Mesenchymal stem cell (in vitro differentiated cells and primary cell): ENCODE results near the gene BLTP1.

Experiments used
- DNase-seq: peaks from one replicate; pipeline ENCODE4 v3.0.0-alpha.2; 2013
- H2AFZ ChIP-seq: one replicate; pipeline ENCODE4 v1.6.1; 2013; ENCODE audit warnings: low read depth, mild to moderate bottlenecking, control low read depth, inconsistent platforms, low read length, moderate library complexity
- H2AK5ac ChIP-seq: 2 replicates; pipeline ENCODE4 v1.6.1; 2013; ENCODE audit warnings: low read length, moderate library complexity, mild to moderate bottlenecking, inconsistent platforms; ENCODE audit not compliant: severe bottlenecking
- H2BK120ac ChIP-seq: one replicate; pipeline ENCODE4 v1.6.1; 2013; ENCODE audit warnings: low read depth, mild to moderate bottlenecking, inconsistent platforms, low read length, moderate library complexity
- H2BK12ac ChIP-seq, 2 experiments: one replicate each; pipeline ENCODE4 v1.6.1; 2013; ENCODE audit warnings: inconsistent platforms in 2 of 2, low read length in 2 of 2, mild to moderate bottlenecking in 2 of 2, moderate library complexity in 2 of 2, control low read depth in 1 of 2
- H2BK15ac ChIP-seq: one replicate; pipeline ENCODE4 v1.6.1; 2013; ENCODE audit warnings: mild to moderate bottlenecking, low read depth, inconsistent platforms; ENCODE audit not compliant: poor library complexity, severe bottlenecking
- H2BK5ac ChIP-seq: 2 replicates; pipeline ENCODE4 v1.6.1; 2013; ENCODE audit warnings: low read depth, mild to moderate bottlenecking, low read length, control low read depth, inconsistent platforms; ENCODE audit not compliant: poor library complexity, severe bottlenecking
- H3K14ac ChIP-seq, 2 experiments: one replicate each; pipeline ENCODE4 v1.6.1; 2013; ENCODE audit warnings: inconsistent platforms in 2 of 2, low read length in 2 of 2, control low read depth in 1 of 2, mild to moderate bottlenecking in 1 of 2, moderate library complexity in 1 of 2
- H3K18ac ChIP-seq, 2 experiments: one replicate each; pipeline ENCODE4 v1.6.1; 2013; ENCODE audit warnings: inconsistent platforms in 2 of 2, low read length in 2 of 2, control low read depth in 1 of 2, low read depth in 1 of 2, mild to moderate bottlenecking in 1 of 2
- H3K23ac ChIP-seq, 2 experiments: one replicate each; pipeline ENCODE4 v1.6.1; 2013; ENCODE audit warnings: inconsistent platforms in 2 of 2, low read length in 2 of 2, mild to moderate bottlenecking in 2 of 2, moderate library complexity in 2 of 2, control low read depth in 1 of 2
- H3K27ac ChIP-seq: 2 replicates; pipeline ENCODE4 v1.5.1; 2013; ENCODE audit warnings: mild to moderate bottlenecking, moderate library complexity, low read length, control low read depth, inconsistent platforms; ENCODE audit not compliant: poor library complexity, severe bottlenecking
- H3K27me3 ChIP-seq, 2 experiments: 2 replicates each; pipeline versions ENCODE4 v1.6.1 to v1.7.0; 2013; ENCODE audit warnings: low read length in 2 of 2, mild to moderate bottlenecking in 2 of 2, moderate library complexity in 2 of 2, control low read depth in 1 of 2, inconsistent platforms in 1 of 2; ENCODE audit not compliant: control insufficient read depth in 1 of 2, insufficient read depth in 1 of 2
- H3K36me3 ChIP-seq, 2 experiments: 2 replicates each; pipeline versions ENCODE4 v1.6.1 to v1.7.0; 2013; ENCODE audit warnings: low read length in 2 of 2, control low read depth in 1 of 2, inconsistent platforms in 1 of 2, low read depth in 1 of 2, mild to moderate bottlenecking in 1 of 2; ENCODE audit not compliant: insufficient read depth in 2 of 2, control insufficient read depth in 1 of 2
- H3K4ac ChIP-seq, 2 experiments: one replicate each; pipeline ENCODE4 v1.6.1; 2013; ENCODE audit warnings: inconsistent platforms in 2 of 2, low read length in 2 of 2, mild to moderate bottlenecking in 2 of 2, moderate library complexity in 2 of 2, control low read depth in 1 of 2, low read depth in 1 of 2
- H3K4me1 ChIP-seq: 2 replicates; pipeline ENCODE4 v1.6.1; 2013; ENCODE audit warnings: low read depth, low read length, control low read depth; ENCODE audit not compliant: control insufficient read depth, insufficient read depth
- H3K4me2 ChIP-seq: 2 replicates; pipeline ENCODE4 v1.6.1; 2013; ENCODE audit warnings: low read length, mild to moderate bottlenecking, inconsistent platforms; ENCODE audit not compliant: poor library complexity, severe bottlenecking
- H3K4me3 ChIP-seq, 2 experiments: 2 replicates each; pipeline versions ENCODE4 v1.5.1 to v1.7.0; 2013; ENCODE audit warnings: low read length in 2 of 2, mild to moderate bottlenecking in 2 of 2, control low read depth in 1 of 2, low read depth in 1 of 2; ENCODE audit not compliant: insufficient read depth in 1 of 2
- H3K79me1 ChIP-seq: replicated peaks from 2 replicates; pipeline ENCODE4 v1.6.1; 2013; ENCODE audit warnings: mild to moderate bottlenecking, control low read depth, low read length, inconsistent platforms; ENCODE audit not compliant: poor library complexity, severe bottlenecking
- H3K9ac ChIP-seq: 2 replicates; pipeline ENCODE4 v1.7.0; 2013; ENCODE audit warnings: mild to moderate bottlenecking, low read length, moderate library complexity
- H3K9me3 ChIP-seq: 2 replicates; pipeline ENCODE4 v1.7.0; 2013; ENCODE audit warnings: mild to moderate bottlenecking, low read length; ENCODE audit not compliant: control insufficient read depth
- H4K8ac ChIP-seq: one replicate; pipeline ENCODE4 v1.6.1; 2013; ENCODE audit warnings: inconsistent platforms, mild to moderate bottlenecking, low read length, moderate library complexity
- H4K91ac ChIP-seq: one replicate; pipeline ENCODE4 v1.6.1; 2013; ENCODE audit warnings: mild to moderate bottlenecking, low read length, inconsistent platforms
- WGBS: methylation state at CpG from one replicate; pipeline ENCODE4 v1.1.7; 2013; ENCODE audit warnings: mixed read lengths; 5-methylcytosine and 5-hydroxymethylcytosine counted together

The BLTP1 gene

DNA sequence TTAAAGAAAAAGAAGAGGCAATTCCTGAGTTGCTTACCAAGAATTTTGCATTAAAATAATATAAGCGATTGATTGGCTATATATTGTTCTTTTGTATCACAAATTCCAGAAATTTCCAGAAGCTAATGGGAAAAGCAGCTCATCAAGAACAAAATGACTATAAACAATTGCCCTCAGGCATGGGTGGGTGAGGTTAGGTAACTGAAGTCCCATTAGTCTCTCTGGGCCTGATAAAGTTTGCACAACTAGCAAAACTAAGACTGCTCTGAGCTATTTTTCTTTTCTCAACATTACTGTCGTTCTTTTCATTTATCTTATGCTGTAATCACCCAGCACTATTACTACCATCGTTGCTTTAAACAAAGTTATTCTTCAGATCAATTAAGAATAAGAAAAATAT lies 19.2 kb upstream of the BLTP1 start:
- Histone ChIP-seq H2BK120ac (no peak overlapping the region), H4K91ac (no peak overlapping the region), H3K23ac (no peak overlapping the region), H3K9ac (no peak overlapping the region), H3K79me1 (no peaks in the 10 kb centered on the region), H2BK15ac (no peak overlapping the region), H3K4me2 (no peak overlapping the region), H3K27me3 (peaks cover 0 to 3% of the 10 kb centered on the region in 2 experiments), H2AK5ac (no peak overlapping the region), H3K27ac (no peak overlapping the region), H3K18ac (no peak overlapping the region), H3K4me1 (no peaks in the 10 kb centered on the region), H3K9me3 (peaks cover 3% of the 10 kb centered on the region), H3K4me3 (no peak overlapping the region), H4K8ac (no peak overlapping the region), H2BK5ac (no peak overlapping the region), H3K14ac (no peak overlapping the region), H2AFZ (no peak overlapping the region), H3K4ac (no peak overlapping the region), H2BK12ac (no peak overlapping the region), H3K36me3 (no peaks in the 10 kb centered on the region)
- no peak for DNase-seq
- WGBS: 78% methylated on average over 2 of the region's 3 CpGs

DNA sequence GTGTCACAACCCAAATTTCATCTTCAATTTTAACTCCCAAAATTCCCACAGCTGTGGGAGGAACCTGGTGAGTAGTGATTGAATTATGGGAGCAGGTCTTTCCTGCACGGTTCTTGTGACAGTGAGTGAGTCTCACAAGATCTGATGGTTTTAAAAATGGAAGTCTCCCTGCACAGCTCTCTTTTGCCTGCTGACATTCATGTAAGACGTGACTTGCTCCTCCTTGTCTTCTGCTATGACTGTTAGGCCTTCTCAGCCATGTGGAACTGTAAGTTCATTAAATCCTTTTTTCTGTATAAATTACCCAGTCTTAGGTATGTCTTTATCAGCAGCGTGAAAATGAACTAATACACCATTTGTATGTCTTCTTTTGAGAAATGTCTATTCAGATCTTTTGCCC lies 13.0 kb upstream of the BLTP1 start:
- no peak for DNase-seq

DNA sequence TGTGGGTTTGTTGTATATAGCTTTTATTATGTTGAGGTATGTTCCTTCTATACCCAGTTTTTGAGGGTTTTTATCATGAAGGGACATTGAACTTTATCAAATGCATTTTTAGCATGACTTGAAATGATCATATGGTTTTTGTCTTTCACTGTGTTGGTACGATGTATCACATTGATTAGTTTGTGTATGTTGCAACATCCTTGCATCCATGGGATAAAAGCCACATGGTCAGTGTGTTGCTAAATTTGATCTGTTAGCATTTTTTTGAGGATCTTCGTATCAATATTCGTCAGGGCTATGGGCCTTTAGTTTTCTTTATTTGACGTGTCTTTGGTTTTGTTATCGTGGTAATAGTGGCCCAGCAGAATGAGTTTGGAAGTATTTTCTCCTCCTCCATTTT lies 11.3 kb upstream of the BLTP1 start:
- H3K9ac ChIP-seq: no peak overlapping the region
- H3K4me2 ChIP-seq: no peak overlapping the region
- H4K91ac ChIP-seq: no peak overlapping the region
- no peak overlapping the region for H3K18ac ChIP-seq
- no peak for DNase-seq
- no peaks in the 10 kb centered on the region for H3K79me1 ChIP-seq
- H3K4me3 ChIP-seq: no peak overlapping the region
- H4K8ac ChIP-seq: no peak overlapping the region
- 95% methylated on average over 5 of the region's 5 CpGs for WGBS
- no peak overlapping the region for H2BK5ac ChIP-seq
- H2BK12ac ChIP-seq: no peak overlapping the region
- H3K4me1 ChIP-seq: no peaks in the 10 kb centered on the region
- H3K4ac ChIP-seq: no peak overlapping the region
- no peaks in the 10 kb centered on the region for H3K36me3 ChIP-seq
- no peak overlapping the region for H3K14ac ChIP-seq
- no peak overlapping the region for H2AFZ ChIP-seq
- no peak overlapping the region for H2BK120ac ChIP-seq
- H3K23ac ChIP-seq: no peak overlapping the region
- H3K9me3 ChIP-seq: no peaks in the 10 kb centered on the region
- H3K27ac ChIP-seq: no peak overlapping the region
- H3K27me3 ChIP-seq: no peaks in the 10 kb centered on the region
- no peak overlapping the region for H2BK15ac ChIP-seq
- no peak overlapping the region for H2AK5ac ChIP-seq

More for the DNA sequence above, 13.0 kb upstream of the BLTP1 start:
- 63% methylated on average over 2 of the region's 3 CpGs for WGBS
- Histone ChIP-seq H4K91ac (no peak overlapping the region), H3K4me3 (no peak overlapping the region), H3K79me1 (no peaks in the 10 kb centered on the region), H2BK12ac (no peak overlapping the region), H2AK5ac (no peak overlapping the region), H4K8ac (no peak overlapping the region), H3K4me1 (no peaks in the 10 kb centered on the region), H3K4me2 (no peak overlapping the region), H3K4ac (no peak overlapping the region), H3K9me3 (no peaks in the 10 kb centered on the region), H3K14ac (no peak overlapping the region), H3K18ac (no peak overlapping the region), H2BK15ac (no peak overlapping the region), H3K36me3 (no peaks in the 10 kb centered on the region), H3K23ac (no peak overlapping the region), H3K27me3 (peaks cover 0 to 3% of the 10 kb centered on the region in 2 experiments), H2BK120ac (no peak overlapping the region), H3K27ac (no peak overlapping the region), H2AFZ (no peak overlapping the region), H2BK5ac (no peak overlapping the region), H3K9ac (no peak overlapping the region)

DNA sequence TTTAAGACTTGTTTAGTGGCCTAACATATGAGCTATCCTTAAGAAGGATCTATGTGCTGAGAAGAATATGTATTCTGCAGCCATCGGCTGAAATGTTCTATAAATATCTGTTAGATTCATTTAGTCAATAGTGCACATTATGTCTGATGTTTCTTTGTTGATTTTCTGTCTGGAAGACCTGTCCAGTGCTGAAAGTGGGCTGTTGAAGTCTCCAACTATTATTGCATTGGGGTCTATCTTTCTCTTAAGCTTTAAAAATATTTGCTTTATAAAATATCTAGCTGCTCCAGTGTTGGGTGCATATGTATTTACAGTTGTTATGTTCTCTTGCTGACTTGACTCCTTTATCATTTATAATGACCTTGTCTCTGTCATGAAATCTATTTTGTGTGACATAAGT lies 9.4 kb upstream of the BLTP1 start:
- Histone ChIP-seq H3K36me3 (no peaks in the 10 kb centered on the region), H2AFZ (no peak overlapping the region), H2AK5ac (no peak overlapping the region), H3K4me1 (no peaks in the 10 kb centered on the region), H3K27me3 (no peaks in the 10 kb centered on the region), H4K91ac (no peak overlapping the region), H3K27ac (no peak overlapping the region), H2BK120ac (no peak overlapping the region), H3K4me2 (no peak overlapping the region), H2BK12ac (no peak overlapping the region), H3K23ac (no peak overlapping the region), H3K9ac (no peak overlapping the region), H3K79me1 (no peaks in the 10 kb centered on the region), H3K14ac (no peak overlapping the region), H3K4ac (no peak overlapping the region), H3K9me3 (no peaks in the 10 kb centered on the region), H3K4me3 (no peak overlapping the region), H4K8ac (no peak overlapping the region), H3K18ac (no peak overlapping the region), H2BK15ac (no peak overlapping the region), H2BK5ac (no peak overlapping the region)
- no peak for DNase-seq
- 100% methylated on average over 1 of the region's 1 CpG for WGBS
